HEK293 (cell line): ENCODE measurements around the gene SOX30.
A peak's percentile ranks its signal among the peaks of the same experiment; 100 is the strongest.

Experiments
- CTCF ChIA-PET: fragments of 350-600 bp; formaldehyde crosslinking; extraction: SDS; loops from one replicate; lab custom pipeline; 2021; ENCODE audit warnings: antibody characterized with exemption; lab: Yijun Ruan, JAX
- POLR2A ChIA-PET: fragments of 300-600 bp; formaldehyde crosslinking; extraction: SDS; loops from one replicate; lab custom pipeline; 2020; ENCODE audit warnings: antibody characterized with exemption, inconsistent platforms; lab: Yijun Ruan, JAX
- H3K27ac ChIP-seq: fragments of 200-500 bp; sonication (Bioruptor generic); 2 replicates; pipeline ENCODE4 v1.5.1; 2014; ENCODE audit warnings: low read depth, low read length, control low read depth, inconsistent platforms; ENCODE audit errors: extremely low read depth
- H3K36me3 ChIP-seq, 2 experiments: fragments of 200-500 bp in 1 of 2; sonication (Bioruptor generic) in 1 of 2; 1 replicate in 1 of 2; 2 replicates in 1 of 2; pipeline ENCODE4 v1.5.1; 2014 to 2017; ENCODE audit warnings: inconsistent platforms in 2 of 2, low read length in 2 of 2; ENCODE audit not compliant: control insufficient read depth in 2 of 2, insufficient read depth in 1 of 2
- H3K4me1 ChIP-seq: fragments of 200-500 bp; sonication (Bioruptor generic); 2 replicates; pipeline ENCODE4 v1.5.1; 2014; ENCODE audit warnings: mild to moderate bottlenecking, low read length, inconsistent platforms; ENCODE audit not compliant: control insufficient read depth, insufficient read depth
- H3K4me3 ChIP-seq: 2 replicates; pipeline ENCODE4 v1.5.1; 2011; ENCODE audit warnings: low read depth, mild to moderate bottlenecking, control low read depth, low read length, moderate library complexity
- H3K9me3 ChIP-seq: fragments of 200-500 bp; sonication (Bioruptor generic); 2 replicates; pipeline ENCODE4 v1.5.1; 2014; ENCODE audit warnings: low read depth, low read length, inconsistent platforms; ENCODE audit not compliant: control insufficient read depth, insufficient read depth
- MYNN ChIP-seq: fragments of 450-650 bp; formaldehyde crosslinking; IDR thresholded peaks from 2 replicates; pipeline ENCODE4 v1.5.1; 2016; ENCODE audit warnings: missing biosample characterization, missing genetic modification characterization, borderline replicate concordance
- ZFHX2 ChIP-seq: fragments of 450-650 bp; formaldehyde crosslinking; conservative IDR thresholded peaks from 2 replicates; pipeline ENCODE4 v1.5.1; 2016; ENCODE audit warnings: missing biosample characterization, missing genetic modification characterization
- ZNF133 ChIP-seq: fragments of 450-650 bp; formaldehyde crosslinking; IDR thresholded peaks from 2 replicates; pipeline ENCODE4 v1.5.1; 2016; ENCODE audit warnings: missing biosample characterization, missing genetic modification characterization
- ZNF140 ChIP-seq: fragments of 450-650 bp; formaldehyde crosslinking; IDR thresholded peaks from 2 replicates; pipeline ENCODE4 v1.5.1; 2016; ENCODE audit warnings: missing biosample characterization, missing genetic modification characterization
- ZNF335 ChIP-seq: fragments of 450-650 bp; formaldehyde crosslinking; conservative IDR thresholded peaks from 2 replicates; pipeline ENCODE4 v1.5.1; 2016; ENCODE audit warnings: missing biosample characterization, missing genetic modification characterization
- ZNF433 ChIP-seq: fragments of 450-650 bp; formaldehyde crosslinking; IDR thresholded peaks from 2 replicates; pipeline ENCODE4 v1.5.1; 2016; ENCODE audit warnings: missing biosample characterization, missing genetic modification characterization, low read depth
- ZNF610 ChIP-seq: fragments of 450-650 bp; formaldehyde crosslinking; IDR thresholded peaks from 2 replicates; pipeline ENCODE4 v1.5.1; 2016; ENCODE audit warnings: missing biosample characterization, missing genetic modification characterization, borderline replicate concordance
- ZNF707 ChIP-seq: fragments of 450-650 bp; formaldehyde crosslinking; IDR thresholded peaks from 2 replicates; pipeline ENCODE4 v1.5.1; 2016; ENCODE audit warnings: missing biosample characterization, missing genetic modification characterization
- TF ChIP-seq, protein P1 (sequence below): fragments of 450-650 bp; formaldehyde crosslinking; conservative IDR thresholded peaks from 2 replicates; pipeline ENCODE4 v1.5.1; 2016; ENCODE audit warnings: low read depth, missing biosample characterization, missing genetic modification characterization
- TF ChIP-seq, protein P2 (sequence below): fragments of 450-650 bp; IDR thresholded peaks from 2 replicates; pipeline ENCODE4 v1.5.1; 2018; ENCODE audit warnings: missing biosample characterization, missing genetic modification characterization
- TF ChIP-seq, protein P3 (sequence below): fragments of 450-650 bp; formaldehyde crosslinking; IDR thresholded peaks from 2 replicates; pipeline ENCODE4 v1.5.1; 2016; ENCODE audit warnings: missing biosample characterization, missing genetic modification characterization
- TF ChIP-seq, protein P4 (sequence below): fragments of 450-650 bp; formaldehyde crosslinking; IDR thresholded peaks from 2 replicates; pipeline ENCODE4 v1.5.1; 2016; ENCODE audit warnings: missing biosample characterization, missing genetic modification characterization
- TF ChIP-seq, protein P5 (sequence below): sonication (generic); formaldehyde crosslinking; IDR thresholded peaks from 2 replicates; pipeline ENCODE4 v1.8.1; 2022; ENCODE audit warnings: mild to moderate bottlenecking, moderate library complexity, missing genetic modification reagents
- TF ChIP-seq, protein P6 (sequence below): fragments of 450-650 bp; formaldehyde crosslinking; IDR thresholded peaks from 2 replicates; pipeline ENCODE4 v1.5.1; 2016; ENCODE audit warnings: missing biosample characterization, missing genetic modification characterization

SOX30 gene

DNA sequence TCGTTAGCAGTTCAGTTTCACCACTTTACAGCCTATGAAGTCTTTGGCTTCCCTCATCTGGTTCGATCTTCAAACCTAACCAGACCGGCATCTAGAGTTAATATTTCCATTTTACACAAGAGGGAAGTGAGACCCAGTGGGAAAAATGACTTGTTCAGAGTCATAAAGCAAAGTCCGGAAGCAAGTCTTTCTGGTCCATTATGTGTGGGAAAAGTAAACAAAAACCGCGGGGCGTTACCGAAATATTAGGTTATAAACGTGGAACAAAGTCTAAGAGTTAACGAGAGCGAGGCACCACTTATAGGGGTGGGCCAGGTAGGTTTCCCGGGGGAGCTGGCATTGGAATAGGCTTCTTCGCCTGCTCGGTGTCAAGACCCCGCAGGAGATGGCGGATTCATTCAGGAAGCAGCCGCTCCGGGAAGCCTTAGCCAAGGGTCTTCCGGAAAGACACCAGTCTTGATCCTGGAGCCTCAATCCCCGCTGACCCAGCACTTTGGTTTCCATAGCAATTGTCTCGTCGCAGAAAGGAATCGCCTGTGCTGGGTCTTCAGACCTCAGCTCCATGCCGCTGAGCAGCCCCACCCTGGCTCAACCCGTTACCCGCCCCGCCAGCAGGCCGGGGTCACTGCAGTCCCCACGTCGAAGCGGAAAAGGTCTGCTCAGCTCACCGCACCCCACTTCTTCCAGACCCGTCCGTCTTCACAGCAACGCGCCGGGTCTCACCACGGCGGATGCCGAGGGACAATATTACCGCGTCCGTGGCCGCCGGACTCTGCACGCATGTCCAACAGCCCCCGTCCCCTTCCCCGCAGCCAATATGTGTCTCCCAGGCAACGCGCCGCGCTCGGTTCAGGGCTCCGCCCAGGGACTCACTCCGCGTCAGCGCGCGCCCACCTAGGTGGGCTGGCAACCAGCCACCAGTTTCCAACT, 18.7 kb upstream of the SOX30 start, which contains the start of gene C5orf52 (continued):
- TF ChIP-seq, protein P1, sequence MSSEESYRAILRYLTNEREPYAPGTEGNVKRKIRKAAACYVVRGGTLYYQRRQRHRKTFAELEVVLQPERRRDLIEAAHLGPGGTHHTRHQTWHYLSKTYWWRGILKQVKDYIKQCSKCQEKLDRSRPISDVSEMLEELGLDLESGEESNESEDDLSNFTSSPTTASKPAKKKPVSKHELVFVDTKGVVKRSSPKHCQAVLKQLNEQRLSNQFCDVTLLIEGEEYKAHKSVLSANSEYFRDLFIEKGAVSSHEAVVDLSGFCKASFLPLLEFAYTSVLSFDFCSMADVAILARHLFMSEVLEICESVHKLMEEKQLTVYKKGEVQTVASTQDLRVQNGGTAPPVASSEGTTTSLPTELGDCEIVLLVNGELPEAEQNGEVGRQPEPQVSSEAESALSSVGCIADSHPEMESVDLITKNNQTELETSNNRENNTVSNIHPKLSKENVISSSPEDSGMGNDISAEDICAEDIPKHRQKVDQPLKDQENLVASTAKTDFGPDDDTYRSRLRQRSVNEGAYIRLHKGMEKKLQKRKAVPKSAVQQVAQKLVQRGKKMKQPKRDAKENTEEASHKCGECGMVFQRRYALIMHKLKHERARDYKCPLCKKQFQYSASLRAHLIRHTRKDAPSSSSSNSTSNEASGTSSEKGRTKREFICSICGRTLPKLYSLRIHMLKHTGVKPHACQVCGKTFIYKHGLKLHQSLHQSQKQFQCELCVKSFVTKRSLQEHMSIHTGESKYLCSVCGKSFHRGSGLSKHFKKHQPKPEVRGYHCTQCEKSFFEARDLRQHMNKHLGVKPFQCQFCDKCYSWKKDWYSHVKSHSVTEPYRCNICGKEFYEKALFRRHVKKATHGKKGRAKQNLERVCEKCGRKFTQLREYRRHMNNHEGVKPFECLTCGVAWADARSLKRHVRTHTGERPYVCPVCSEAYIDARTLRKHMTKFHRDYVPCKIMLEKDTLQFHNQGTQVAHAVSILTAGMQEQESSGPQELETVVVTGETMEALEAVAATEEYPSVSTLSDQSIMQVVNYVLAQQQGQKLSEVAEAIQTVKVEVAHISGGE (tag by site-specific recombination): peak; percentile 57
- TF ChIP-seq MYNN (tag by site-specific recombination): no peak
- peak; percentile 94 for TF ChIP-seq ZNF335 (tag by site-specific recombination)
- peak; percentile 28 for TF ChIP-seq ZFHX2 (tag by site-specific recombination)
- TF ChIP-seq ZNF133: no peak

DNA sequence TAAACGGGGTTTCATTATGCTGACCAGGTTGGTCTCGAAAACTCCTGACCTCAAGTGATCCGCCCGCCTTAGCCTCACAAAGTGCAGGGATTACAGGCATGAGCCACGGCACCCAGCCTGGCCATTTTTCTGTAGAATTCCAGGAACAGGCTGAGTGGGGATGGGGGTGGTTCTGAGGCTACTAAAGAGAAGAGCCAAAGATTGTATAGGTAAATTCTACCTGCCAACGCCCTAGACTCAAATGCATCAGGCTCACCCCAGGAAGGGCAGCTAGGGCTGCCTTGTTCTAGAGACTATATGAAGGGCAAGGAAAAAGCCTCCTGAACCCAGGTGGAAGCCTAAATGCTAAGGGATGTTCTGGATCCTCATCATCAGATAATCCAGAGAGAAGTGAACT, 17.5 kb upstream of the SOX30 start:
- Histone ChIP-seq H3K27ac (no peak overlapping the region), H3K36me3 (no peaks in the 10 kb centered on the region)
- POLR2A ChIA-PET: interaction anchor here (1.2 kb wide), 1 partner anchor 74 kb away, joined by 4 read pairs; the partner anchor contains the start of gene LSM11

More for the DNA sequence above, 17.5 kb upstream of the SOX30 start:
- peaks cover 7% of the 10 kb centered on the region for H3K4me1 ChIP-seq
- CTCF ChIA-PET: interaction anchor here (0.8 to 2.2 kb wide), 6 partner anchors 47 to 76 kb away, joined by 3 to 20 read pairs (median 9); partner anchors contain the start of genes LSM11 and THG1L
- TF ChIP-seq, protein P2, sequence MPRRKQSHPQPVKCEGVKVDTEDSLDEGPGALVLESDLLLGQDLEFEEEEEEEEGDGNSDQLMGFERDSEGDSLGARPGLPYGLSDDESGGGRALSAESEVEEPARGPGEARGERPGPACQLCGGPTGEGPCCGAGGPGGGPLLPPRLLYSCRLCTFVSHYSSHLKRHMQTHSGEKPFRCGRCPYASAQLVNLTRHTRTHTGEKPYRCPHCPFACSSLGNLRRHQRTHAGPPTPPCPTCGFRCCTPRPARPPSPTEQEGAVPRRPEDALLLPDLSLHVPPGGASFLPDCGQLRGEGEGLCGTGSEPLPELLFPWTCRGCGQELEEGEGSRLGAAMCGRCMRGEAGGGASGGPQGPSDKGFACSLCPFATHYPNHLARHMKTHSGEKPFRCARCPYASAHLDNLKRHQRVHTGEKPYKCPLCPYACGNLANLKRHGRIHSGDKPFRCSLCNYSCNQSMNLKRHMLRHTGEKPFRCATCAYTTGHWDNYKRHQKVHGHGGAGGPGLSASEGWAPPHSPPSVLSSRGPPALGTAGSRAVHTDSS: no peak
- TF ChIP-seq ZNF433 (tag by site-specific recombination) (no peak), ZNF140 (tag by site-specific recombination) (0 out of 2 replicates have a peak, but pooled peaks have one; percentile 1), ZNF610 (tag by site-specific recombination) (no peak), ZNF707 (tag by site-specific recombination) (no peak)
- TF ChIP-seq, protein P3, sequence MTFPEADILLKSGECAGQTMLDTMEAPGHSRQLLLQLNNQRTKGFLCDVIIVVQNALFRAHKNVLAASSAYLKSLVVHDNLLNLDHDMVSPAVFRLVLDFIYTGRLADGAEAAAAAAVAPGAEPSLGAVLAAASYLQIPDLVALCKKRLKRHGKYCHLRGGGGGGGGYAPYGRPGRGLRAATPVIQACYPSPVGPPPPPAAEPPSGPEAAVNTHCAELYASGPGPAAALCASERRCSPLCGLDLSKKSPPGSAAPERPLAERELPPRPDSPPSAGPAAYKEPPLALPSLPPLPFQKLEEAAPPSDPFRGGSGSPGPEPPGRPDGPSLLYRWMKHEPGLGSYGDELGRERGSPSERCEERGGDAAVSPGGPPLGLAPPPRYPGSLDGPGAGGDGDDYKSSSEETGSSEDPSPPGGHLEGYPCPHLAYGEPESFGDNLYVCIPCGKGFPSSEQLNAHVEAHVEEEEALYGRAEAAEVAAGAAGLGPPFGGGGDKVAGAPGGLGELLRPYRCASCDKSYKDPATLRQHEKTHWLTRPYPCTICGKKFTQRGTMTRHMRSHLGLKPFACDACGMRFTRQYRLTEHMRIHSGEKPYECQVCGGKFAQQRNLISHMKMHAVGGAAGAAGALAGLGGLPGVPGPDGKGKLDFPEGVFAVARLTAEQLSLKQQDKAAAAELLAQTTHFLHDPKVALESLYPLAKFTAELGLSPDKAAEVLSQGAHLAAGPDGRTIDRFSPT (tag by site-specific recombination): no peak
- TF ChIP-seq, protein P4, sequence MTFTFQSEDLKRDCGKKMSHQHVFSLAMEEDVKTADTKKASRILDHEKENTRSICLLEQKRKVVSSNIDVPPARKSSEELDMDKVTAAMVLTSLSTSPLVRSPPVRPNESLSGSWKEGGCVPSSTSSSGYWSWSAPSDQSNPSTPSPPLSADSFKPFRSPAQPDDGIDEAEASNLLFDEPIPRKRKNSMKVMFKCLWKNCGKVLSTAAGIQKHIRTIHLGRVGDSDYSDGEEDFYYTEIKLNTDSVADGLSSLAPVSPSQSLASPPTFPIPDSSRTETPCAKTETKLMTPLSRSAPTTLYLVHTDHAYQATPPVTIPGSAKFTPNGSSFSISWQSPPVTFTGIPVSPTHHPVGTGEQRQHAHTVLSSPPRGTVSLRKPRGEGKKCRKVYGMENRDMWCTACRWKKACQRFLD (tag by site-specific recombination): no peak
- TF ChIP-seq, protein P5, sequence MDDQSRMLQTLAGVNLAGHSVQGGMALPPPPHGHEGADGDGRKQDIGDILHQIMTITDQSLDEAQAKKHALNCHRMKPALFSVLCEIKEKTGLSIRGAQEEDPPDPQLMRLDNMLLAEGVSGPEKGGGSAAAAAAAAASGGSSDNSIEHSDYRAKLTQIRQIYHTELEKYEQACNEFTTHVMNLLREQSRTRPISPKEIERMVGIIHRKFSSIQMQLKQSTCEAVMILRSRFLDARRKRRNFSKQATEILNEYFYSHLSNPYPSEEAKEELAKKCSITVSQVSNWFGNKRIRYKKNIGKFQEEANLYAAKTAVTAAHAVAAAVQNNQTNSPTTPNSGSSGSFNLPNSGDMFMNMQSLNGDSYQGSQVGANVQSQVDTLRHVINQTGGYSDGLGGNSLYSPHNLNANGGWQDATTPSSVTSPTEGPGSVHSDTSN (CRISPR knock-in tag): no peak
- TF ChIP-seq, protein P6, sequence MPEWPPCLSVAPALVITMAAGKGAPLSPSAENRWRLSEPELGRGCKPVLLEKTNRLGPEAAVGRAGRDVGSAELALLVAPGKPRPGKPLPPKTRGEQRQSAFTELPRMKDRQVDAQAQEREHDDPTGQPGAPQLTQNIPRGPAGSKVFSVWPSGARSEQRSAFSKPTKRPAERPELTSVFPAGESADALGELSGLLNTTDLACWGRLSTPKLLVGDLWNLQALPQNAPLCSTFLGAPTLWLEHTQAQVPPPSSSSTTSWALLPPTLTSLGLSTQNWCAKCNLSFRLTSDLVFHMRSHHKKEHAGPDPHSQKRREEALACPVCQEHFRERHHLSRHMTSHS (tag by site-specific recombination): no peak
- TF ChIP-seq, all 188 proteins: peak for 1
- no peak overlapping the region for H3K4me3 ChIP-seq
- no peaks in the 10 kb centered on the region for H3K9me3 ChIP-seq
